Fibroblast of skin of right biceps (primary cell): ENCODE measurements around the gene TMEM170B.
A peak's percentile ranks its signal among the peaks of the same experiment; 100 is the strongest.

Experiments used
- DNase-seq: peaks from one replicate; pipeline ENCODE4 v3.0.0-alpha.2; 2013

The TMEM170B gene

DNA sequence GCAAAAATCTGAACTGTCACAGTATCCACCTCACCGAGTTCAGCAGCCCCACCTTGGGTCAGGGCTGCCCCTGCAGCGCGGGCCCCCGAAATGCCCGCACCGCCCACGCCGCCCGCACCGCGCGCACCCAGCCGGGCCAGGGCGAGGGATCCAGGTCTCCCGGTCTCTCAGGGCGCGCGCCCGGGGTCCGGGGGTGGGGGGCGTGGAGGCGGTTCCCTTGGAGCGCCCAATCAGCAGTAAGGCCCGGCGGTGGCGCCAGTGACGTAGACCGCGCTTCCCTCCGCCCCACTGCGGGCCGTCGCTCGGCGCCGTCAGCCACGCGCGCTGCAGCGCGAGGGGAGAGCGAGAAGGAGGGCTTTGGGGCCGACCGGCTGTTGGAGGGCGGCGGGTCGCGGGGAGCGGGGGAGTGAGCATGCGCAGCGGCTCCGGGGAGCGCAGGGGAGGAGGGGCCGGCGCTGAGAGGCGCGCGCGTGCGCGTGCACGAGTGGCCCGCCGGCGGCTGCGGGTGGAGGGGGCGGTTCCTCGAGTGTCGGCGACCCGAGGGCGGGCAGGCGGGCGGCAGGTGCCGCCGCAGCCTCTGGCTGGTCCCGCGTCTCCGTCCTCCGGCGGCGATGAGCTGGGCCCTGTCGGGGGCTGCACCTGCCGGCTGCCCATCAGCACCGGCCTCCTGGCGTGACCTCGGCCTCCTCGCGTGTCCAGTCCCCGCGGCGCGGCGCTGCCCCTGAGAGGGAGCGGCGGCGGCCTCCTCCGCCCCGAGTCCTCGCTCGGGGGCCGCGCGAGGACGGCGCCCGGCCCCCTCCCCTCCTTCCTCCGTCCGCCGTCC is at the start of gene TMEM170B:
TMEM170B (plus strand) TSS at position 521 of the 823 bp plus-strand sequence. CDS start 529 bp downstream, outside the sequence.
- DNase-seq = peak; percentile 83

DNA sequence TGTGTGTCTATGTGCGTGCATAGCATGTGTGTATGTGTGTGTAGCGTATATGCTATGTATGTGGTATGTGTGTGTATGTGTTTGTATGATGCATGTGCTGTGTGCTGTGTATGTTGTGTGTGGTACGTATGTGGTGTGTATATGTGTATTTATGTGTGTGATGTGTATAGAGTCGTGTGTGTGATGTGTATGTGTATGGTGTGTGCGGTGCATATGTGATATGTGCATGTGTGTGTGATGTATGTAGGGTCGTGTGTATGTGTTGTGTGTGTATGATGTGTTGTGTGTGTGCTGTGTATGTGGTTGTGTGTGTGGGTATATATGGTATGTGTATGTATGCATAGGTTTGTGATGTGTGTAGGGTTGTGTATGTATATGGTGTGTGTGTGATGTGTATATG is 46.6 kb upstream of the TMEM170B start:
- DNase-seq = no peak

DNA sequence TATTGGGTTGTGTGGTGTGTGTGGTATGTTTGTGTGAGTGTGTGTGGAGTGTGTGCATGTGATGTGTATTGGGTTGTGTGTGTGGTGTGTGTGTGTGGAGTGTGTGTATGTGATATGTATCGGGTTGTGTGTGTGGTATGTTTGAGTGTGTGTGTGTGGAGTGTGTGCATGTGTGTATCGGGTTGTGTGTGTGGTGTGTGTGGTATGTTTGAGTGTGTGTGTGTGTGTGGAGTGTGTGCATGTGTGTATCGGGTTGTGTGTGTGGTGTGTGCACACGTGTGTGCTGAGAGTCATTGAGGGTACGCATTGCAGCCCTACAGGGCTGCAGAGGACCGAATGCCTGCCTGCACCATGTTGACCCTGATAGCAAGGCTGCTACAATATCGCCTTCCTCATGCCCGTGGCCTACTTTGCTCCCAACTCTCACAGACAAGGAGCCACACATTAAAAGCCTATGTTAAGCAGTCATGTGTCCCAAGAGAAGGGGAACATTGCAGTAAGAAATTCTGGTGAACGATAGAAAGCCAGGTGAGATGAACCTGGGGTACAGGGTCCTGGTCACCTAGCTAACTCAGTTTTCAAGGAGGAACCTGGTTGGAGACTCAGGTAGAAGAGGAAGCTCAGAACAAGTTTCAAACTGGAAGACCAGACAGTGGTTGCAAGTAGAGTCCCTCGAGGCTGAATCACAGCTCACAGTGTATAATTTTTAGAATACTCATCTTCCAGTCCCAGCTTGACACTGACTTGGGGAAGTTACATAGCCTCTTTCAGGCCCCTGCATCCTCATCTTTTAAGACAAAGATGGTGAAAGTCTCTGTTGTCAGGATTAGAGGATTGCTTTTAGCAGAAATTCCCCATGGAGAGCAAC is 45.7 kb upstream of the TMEM170B start:
- DNase-seq = peak; percentile 30

DNA sequence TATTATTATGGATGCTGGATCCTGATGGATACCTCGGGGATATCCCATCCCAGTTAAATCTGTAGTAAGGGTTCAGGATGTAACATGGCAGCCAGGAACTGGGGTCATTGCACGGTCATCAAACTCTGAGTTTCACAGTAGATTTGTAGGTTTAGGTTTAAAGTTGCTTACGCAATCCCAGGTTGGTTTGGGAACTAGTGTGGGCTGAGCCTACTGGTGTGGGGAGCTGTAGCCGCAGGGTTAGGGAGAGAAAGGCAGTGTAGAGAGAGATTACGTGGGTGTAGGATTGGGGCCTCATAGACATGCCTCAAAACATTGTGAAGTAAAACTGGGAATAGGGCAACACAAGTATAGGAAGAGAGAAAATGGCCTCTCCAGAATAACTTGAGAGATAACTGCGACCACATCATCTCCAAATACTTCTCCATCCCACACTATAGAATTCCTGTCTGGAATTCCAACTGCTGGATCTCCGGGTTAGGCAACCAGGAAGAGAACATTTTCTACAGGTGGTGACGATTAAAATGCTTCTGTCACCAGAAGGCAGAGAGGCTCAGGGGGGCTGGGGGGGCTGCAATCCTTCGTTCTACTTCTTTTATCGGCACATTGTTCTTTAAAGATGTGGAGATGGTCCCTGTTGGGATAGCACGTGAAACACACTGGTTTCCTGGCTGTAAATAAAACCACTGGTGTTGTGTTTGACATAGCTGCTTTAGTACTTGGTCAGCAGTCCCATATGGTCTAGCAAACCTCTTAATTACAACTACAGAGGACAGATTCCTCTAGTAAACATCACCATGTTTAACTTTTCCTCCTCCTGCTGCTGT is 44.9 kb upstream of the TMEM170B start:
- DNase-seq = peak; percentile 75

- DNase-seq = peak; percentile 21
Observed at GRCh38 chr6:11493974-11494373, 43.6 kb upstream of the TMEM170B start.

DNA sequence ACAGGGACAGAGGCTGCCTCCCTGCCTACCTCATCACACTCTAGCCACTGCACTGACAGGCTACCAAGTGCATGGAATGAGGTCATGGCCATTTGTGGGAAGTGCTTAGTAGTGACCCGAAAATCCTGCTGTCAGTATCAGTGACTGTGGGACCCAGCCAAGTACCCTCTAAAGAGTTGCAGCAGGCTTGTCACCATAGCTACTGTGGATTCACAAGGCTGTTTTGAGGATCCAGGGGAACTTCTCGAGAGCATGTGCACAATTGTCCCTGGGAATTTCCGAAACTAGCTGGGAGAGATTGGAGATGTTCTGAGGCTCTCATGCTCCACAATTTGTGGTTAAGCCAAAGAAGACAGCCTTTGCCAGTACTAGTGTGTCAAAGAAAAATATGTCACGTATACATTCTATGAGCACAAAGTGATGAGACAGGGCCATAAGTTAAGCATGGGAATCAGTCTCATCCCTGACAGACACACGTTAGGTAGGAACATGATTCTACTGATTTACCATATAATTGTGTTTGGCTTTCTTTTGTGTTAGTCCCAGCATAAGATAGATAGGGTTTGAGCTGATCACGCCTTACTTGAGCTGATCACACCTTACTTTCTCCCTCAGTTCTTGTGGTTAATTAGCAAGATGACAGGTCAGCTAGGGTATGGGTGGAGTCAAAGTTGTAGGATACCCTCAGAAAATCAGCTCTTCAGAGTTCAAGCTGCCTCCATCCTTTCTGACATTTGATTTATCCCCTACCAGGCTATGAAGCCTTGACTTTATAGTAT is 42.6 kb upstream of the TMEM170B start:
- peak; percentile 14 for DNase-seq

GRCh38 chr6:11495565-11496145 is 41.9 kb upstream of the TMEM170B start:
- DNase-seq = no peak

- peak; percentile 82 for DNase-seq
Observed at GRCh38 chr6:11496152-11497060, 41.1 kb upstream of the TMEM170B start.

GRCh38 chr6:11497107-11497506 is 40.4 kb upstream of the TMEM170B start:
- no peak for DNase-seq

DNA sequence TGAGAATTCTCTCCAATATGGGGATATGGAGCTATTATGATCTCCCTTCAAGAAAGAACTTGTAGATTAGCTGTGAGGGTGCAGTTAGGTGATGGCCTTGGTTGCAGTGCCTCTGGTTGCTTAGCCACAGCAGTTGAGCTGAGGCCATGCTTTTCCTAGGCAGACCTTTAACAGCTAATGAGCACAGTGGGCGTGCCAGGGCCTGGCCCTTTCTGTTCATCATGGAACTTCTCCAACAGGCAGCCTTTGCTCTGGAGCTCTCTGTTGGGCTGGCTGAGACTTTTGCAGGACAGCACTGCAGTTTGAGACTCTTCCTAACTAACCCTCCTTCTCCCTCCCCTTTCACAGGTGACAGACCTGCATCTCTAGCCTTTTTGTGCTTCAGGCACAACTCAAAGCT is 39.7 kb upstream of the TMEM170B start:
- DNase-seq = no peak

- peak; percentile 66 for DNase-seq
Observed at GRCh38 chr6:11500008-11500407, 37.5 kb upstream of the TMEM170B start.

DNA sequence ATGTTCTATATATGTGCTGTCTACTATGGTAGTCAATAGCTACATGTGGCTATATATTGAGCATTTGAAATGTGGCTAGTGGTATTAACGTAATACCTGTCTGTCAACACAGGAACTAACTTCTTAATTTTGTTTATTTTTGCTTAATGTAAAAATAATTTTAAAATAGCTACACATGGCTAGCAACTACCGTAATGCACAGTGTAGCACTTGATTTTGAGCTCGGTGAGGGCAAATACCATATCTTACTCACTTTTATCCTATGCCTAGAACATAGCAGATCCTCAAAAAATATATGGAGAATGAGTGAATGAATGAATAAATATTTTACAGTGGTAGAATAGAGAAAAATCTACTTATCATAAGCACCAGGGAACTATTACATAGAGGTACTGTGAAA is 28.1 kb upstream of the TMEM170B start:
- DNase-seq = no peak

- no peak for DNase-seq
Observed at GRCh38 chr6:11514672-11515071, 22.9 kb upstream of the TMEM170B start.

- DNase-seq = no peak
Observed at GRCh38 chr6:11515763-11516162, 21.8 kb upstream of the TMEM170B start.

DNA sequence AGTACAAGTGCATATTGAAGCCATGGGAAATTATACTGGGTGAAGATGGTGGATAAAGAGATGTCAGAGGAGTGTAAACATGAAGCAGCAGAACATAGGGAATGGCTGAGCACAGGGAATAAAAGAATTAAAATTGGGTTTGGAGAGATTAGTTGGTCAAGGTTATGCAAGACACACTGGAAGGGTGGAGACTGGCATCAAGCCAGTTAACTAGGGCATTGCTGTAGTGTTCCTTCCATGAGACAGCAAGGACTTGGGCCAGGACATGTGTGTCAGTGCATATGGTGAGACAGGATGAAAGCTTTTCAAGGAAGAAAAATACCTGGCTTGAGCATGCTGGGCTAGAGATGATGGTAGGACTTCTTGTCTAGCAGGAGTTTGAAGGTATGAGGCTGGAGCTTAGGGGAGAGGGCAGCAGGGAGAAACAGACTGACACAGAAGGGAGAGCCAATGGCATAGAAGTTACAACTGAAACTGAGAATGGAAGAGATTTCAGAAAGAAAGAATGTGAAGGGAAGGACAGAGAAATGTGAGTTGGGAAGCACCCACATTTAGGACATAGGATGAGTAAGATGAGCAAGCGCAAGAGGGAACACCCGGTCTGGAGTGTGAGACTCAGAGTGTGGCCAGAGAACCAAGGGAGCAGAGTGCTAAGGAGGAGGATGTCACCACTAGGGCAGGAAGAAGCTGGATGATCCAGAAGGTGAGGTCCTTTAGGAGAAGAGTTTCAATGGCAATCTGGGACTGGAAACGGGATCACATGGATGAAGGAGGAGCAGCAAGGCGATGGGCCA is 14.5 kb upstream of the TMEM170B start:
- no peak for DNase-seq

DNA sequence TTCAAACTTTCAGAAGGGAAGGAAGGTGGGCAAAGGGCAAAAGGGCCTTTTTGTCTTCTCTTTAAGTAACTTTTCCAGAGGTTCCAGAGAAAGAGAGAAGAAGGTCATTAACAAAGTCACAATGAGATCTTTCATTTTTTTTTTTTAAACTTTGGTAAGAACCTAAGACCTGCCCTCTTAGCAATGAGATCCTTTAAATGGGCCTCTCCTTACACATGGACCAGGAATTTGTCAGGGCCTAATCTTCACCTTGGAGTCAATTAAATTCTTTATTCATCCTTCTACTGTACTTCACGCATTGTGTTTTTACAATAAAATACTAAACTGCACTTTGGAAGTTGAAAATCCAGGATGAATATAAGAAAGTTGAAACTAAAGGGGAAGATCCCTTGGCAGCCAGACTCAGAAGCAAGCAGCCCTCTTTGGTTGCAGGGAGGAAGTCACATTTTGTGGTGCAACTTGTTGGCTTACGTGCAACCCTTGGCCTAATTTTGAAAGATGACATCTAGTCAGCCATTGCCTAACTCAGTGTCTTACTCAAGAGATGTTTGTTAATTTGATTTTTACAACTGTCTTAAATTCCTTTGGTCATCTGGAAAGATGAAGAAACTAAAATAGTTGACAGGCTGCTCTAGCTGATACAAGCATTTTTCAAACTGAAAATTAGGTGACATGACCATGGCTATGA is 11.9 kb upstream of the TMEM170B start:
- peak; percentile 30 for DNase-seq

- no peak for DNase-seq
Observed at GRCh38 chr6:11526156-11526505, 11.4 kb upstream of the TMEM170B start.

- DNase-seq = no peak
Observed at GRCh38 chr6:11527274-11527870, 10.2 kb upstream of the TMEM170B start.

- DNase-seq = no peak
Observed at GRCh38 chr6:11528996-11529395, 8.6 kb upstream of the TMEM170B start.
